Cardiac fibroblast (primary cell): Measurements from ENCODE around the gene AQP11.
"Not testable (repeated sequence)": the region's sequence is repeated elsewhere in the genome, so short reads cannot be mapped to it uniquely, and the experiment has no call there.

Source experiments
- DNase-seq, 2 donors: peaks; one replicate each; pipeline versions ENCODE4 v3.0.0 to v3.0.0-alpha.2; 2010; ENCODE audit warnings: low read depth in 2 of 2
- H3K4me3 ChIP-seq, 2 donors: replicated peaks in 1 of 2; 1 replicate in 1 of 2; 2 replicates in 1 of 2; pipeline ENCODE4 v1.5.1; 2011; ENCODE audit warnings: low read depth in 2 of 2, low read length in 2 of 2, mild to moderate bottlenecking in 2 of 2, moderate library complexity in 1 of 2
- CTCF ChIP-seq: IDR thresholded peaks from one replicate; pipeline ENCODE4 v1.5.1; 2011; ENCODE audit warnings: low read depth, mild to moderate bottlenecking, low read length, inconsistent platforms

AQP11 gene

GRCh38 chr11:77589521-77590193 is at the start of gene AQP11:
Gene AQP11, plus strand, starts transcription at chr11:77589953. Its CDS starts 40 bp downstream, at chr11:77589993.
- peak within 1 kb of the TSS; percentile 59 to 67 for H3K4me3 ChIP-seq
- peak; percentile 76 to 90 for DNase-seq
- TF ChIP-seq CTCF, result no peak

- TF ChIP-seq CTCF, result no peak
- no peak overlapping the region for H3K4me3 ChIP-seq
- peak; percentile 10 to 62 for DNase-seq
These were observed 47.5 kb upstream of the AQP11 start for GRCh38 chr11:77542296-77542695.

GRCh38 chr11:77547047-77547836 is 42.5 kb upstream of the AQP11 start:
- no peak for DNase-seq
- H3K4me3 ChIP-seq, result no peak overlapping the region
- no peak for TF ChIP-seq CTCF

GRCh38 chr11:77547863-77548551 is 41.7 kb upstream of the AQP11 start:
- peak; percentile 52 for TF ChIP-seq CTCF
- DNase-seq, result peak; percentile 81

GRCh38 chr11:77548552-77549445 is 41.0 kb upstream of the AQP11 start:
- TF ChIP-seq CTCF, result no peak
- DNase-seq, result no peak
- no peak overlapping the region for H3K4me3 ChIP-seq

More at GRCh38 chr11:77547863-77548551, 41.7 kb upstream of the AQP11 start:
- H3K4me3 ChIP-seq, result no peak overlapping the region

- not testable (repeated sequence) for DNase-seq, H3K4me3 ChIP-seq
These were observed 38.3 kb upstream of the AQP11 start for GRCh38 chr11:77551426-77551825.
